Ishikawa (cell line): Measurements from ENCODE around the gene COG1.

Source experiments
- CEBPB ChIP-seq: IDR thresholded peaks from 2 replicates; pipeline ENCODE4 v1.6.1; 2012
- CREB1 ChIP-seq: IDR thresholded peaks from 2 replicates; pipeline ENCODE4 v1.6.1; 2012; ENCODE audit warnings: low read depth
- EGR1 ChIP-seq: IDR thresholded peaks from 2 replicates; pipeline ENCODE4 v1.6.1; 2012
- EP300 ChIP-seq: IDR thresholded peaks from 2 replicates; pipeline ENCODE4 v1.6.1; 2012; ENCODE audit warnings: borderline replicate concordance
- FOXM1 ChIP-seq: IDR thresholded peaks from 2 replicates; pipeline ENCODE4 v1.6.1; 2012; ENCODE audit warnings: low read depth, borderline replicate concordance
- NFIC ChIP-seq: IDR thresholded peaks from 2 replicates; pipeline ENCODE4 v1.6.1; 2012
- RAD21 ChIP-seq: IDR thresholded peaks from 2 replicates; pipeline ENCODE4 v1.6.1; 2012; ENCODE audit warnings: low read depth
- TAF1 ChIP-seq: IDR thresholded peaks from 2 replicates; pipeline ENCODE4 v1.6.1; 2012; ENCODE audit warnings: low read depth, mild to moderate bottlenecking
- TCF12 ChIP-seq: IDR thresholded peaks from 2 replicates; pipeline ENCODE4 v1.6.1; 2012; ENCODE audit warnings: low read depth
- TEAD4 ChIP-seq: IDR thresholded peaks from 2 replicates; pipeline ENCODE4 v1.6.1; 2012
- YY1 ChIP-seq: IDR thresholded peaks from 2 replicates; pipeline ENCODE4 v1.6.1; 2012; ENCODE audit warnings: low read depth
- ZBTB7A ChIP-seq: IDR thresholded peaks from 2 replicates; pipeline ENCODE4 v1.6.1; 2012; ENCODE audit warnings: low read depth
- TF ChIP-seq, protein P1 (sequence below): IDR thresholded peaks from 2 replicates; pipeline ENCODE4 v1.6.1; 2012; ENCODE audit warnings: low read depth, mild to moderate bottlenecking
- TF ChIP-seq, protein P2 (sequence below): IDR thresholded peaks from 2 replicates; pipeline ENCODE4 v1.6.1; 2012
- TF ChIP-seq, protein P3 (sequence below): IDR thresholded peaks from 2 replicates; pipeline ENCODE4 v1.6.1; 2012

The COG1 gene

DNA sequence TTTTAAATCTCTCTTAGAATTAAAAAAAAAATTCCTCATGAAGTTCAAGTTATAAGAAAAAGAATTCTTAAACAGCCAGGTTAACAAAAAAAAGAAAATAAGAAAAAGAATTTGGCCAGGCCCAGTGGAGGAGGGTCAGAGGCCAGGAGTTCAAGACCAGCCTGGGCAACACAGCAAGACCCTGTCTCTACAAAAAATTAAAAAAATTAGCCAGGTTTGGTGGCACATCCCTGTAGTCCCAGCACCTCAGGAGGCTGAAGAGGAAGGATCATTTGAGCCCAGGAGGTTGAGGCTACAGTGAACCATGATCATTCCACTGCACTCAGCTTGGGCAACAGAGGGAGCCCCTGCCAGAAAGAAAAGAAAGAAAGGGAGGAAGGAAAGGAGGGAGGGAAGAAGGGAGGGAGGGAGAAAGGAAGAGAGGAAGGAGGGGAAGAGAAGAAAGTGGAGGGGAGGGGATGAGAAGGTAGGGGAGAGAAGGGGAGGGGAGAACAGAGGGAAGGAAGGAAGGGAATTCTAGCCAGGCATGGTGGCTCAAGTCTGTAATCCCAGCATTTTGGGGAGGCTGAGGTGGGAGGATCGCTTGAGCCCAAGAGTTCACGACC lies 30.9 kb downstream of the COG1 start:
- TF ChIP-seq TEAD4 = no peak

DNA sequence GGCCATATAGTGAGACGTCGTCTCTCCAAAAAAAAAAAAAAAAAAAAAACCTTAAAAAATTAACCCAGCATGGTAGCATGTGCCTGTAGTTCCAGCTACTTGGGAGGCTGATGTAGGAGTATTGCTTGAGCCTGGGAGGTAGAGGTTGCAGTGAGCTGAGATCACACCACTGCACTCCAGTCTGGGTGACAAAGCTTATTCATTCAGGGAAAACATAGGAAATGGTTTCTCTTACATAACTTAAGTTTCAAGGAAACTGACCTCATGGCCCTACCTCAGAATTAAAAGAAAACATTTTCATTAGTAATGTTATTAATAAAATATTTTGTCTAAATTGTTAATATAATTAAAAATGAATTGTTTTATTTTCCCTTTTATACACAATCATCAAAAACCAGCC lies 31.4 kb downstream of the COG1 start:
- TF ChIP-seq ZBTB7A = no peak
- no peak for TF ChIP-seq TCF12
- no peak for TF ChIP-seq RAD21
- TF ChIP-seq, protein P1, sequence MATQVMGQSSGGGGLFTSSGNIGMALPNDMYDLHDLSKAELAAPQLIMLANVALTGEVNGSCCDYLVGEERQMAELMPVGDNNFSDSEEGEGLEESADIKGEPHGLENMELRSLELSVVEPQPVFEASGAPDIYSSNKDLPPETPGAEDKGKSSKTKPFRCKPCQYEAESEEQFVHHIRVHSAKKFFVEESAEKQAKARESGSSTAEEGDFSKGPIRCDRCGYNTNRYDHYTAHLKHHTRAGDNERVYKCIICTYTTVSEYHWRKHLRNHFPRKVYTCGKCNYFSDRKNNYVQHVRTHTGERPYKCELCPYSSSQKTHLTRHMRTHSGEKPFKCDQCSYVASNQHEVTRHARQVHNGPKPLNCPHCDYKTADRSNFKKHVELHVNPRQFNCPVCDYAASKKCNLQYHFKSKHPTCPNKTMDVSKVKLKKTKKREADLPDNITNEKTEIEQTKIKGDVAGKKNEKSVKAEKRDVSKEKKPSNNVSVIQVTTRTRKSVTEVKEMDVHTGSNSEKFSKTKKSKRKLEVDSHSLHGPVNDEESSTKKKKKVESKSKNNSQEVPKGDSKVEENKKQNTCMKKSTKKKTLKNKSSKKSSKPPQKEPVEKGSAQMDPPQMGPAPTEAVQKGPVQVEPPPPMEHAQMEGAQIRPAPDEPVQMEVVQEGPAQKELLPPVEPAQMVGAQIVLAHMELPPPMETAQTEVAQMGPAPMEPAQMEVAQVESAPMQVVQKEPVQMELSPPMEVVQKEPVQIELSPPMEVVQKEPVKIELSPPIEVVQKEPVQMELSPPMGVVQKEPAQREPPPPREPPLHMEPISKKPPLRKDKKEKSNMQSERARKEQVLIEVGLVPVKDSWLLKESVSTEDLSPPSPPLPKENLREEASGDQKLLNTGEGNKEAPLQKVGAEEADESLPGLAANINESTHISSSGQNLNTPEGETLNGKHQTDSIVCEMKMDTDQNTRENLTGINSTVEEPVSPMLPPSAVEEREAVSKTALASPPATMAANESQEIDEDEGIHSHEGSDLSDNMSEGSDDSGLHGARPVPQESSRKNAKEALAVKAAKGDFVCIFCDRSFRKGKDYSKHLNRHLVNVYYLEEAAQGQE = no peak
- TF ChIP-seq YY1 = no peak
- TF ChIP-seq FOXM1 = no peak
- TF ChIP-seq CEBPB = no peak
- TF ChIP-seq NFIC = no peak
- no peak for TF ChIP-seq EGR1
- TF ChIP-seq, protein P2, sequence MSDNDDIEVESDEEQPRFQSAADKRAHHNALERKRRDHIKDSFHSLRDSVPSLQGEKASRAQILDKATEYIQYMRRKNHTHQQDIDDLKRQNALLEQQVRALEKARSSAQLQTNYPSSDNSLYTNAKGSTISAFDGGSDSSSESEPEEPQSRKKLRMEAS = no peak
- TF ChIP-seq, protein P3, sequence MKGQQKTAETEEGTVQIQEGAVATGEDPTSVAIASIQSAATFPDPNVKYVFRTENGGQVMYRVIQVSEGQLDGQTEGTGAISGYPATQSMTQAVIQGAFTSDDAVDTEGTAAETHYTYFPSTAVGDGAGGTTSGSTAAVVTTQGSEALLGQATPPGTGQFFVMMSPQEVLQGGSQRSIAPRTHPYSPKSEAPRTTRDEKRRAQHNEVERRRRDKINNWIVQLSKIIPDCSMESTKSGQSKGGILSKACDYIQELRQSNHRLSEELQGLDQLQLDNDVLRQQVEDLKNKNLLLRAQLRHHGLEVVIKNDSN = no peak

DNA sequence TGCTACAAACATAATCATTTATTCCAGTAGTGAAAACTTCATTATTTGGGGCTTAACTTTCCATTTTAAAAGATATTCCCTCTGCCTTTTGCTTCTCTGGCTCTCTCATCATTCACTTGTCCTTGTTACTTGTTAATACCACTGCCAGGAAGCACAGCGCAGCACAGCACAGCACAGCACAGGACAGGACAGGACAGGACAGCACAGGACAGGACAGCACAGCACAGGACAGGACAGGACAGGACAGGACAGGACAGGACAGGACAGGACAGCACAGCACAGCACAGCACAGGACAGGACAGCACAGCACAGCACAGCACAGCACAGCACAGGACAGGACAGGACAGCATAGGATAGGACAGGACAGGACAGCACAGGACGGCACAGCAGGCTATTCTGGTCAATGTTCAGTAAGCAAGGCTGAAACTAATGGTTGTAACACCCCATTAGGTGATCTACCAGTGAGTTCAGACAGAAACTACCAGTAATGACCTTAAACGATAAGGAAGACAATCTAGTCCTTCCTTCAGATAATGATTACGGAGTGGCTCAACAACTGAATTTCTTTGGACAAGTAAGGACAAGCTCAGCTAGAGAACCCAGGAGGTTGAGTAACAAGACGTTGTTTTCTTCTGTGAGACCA lies 31.9 kb downstream of the COG1 start:
- TF ChIP-seq, protein P3 = no peak
- TF ChIP-seq FOXM1 (no peak), RAD21 (no peak), CREB1 (no peak)
- TF ChIP-seq, protein P1 = no peak
- TF ChIP-seq, protein P2 = no peak

DNA sequence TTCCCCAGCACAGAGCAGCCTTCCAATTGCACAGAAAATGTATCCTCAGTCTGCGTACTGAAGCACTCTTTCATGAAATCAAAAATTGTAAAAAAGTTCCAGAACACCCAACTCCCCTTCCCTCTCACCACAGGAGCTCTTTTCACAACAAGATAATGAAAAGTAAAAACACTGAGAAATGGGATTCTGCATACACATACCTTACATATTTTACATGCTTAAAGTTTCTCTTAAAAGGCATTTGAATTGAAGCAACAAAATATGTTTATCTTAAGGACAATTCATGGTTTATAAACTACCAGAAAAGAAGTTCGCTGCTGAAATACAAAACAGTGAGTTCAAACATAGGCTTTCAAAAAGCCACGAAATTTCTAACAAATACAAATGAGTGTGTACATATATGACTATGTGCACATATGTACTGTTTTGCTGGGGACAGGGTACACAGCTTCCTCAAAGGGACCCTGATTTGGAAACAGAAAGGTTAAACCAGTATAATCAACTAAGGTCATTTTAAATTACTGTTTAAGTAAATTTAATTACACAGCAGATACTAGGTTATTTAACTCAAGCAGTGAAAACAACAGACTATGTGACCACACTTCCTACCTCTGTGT lies 33.8 kb downstream of the COG1 start:
- TF ChIP-seq EGR1 (no peak), EP300 (no peak), YY1 (no peak), RAD21 (no peak), TEAD4 (no peak), TCF12 (no peak), ZBTB7A (no peak), FOXM1 (no peak), NFIC (no peak), TAF1 (no peak), CEBPB (no peak)
- TF ChIP-seq, protein P3 = no peak
- TF ChIP-seq, protein P2 = no peak
- TF ChIP-seq, protein P1 = no peak
